OCI-LY1 (cell line): ENCODE measurements around the gene PVR.

Experiments
- H2AFZ ChIP-seq: fragments of 200-600 bp; sonication (generic), shearing (Covaris generic); 2 replicates; pipeline ENCODE4 v1.6.0; 2014; ENCODE audit warnings: antibody characterized with exemption, mild to moderate bottlenecking, low read length
- H3F3A ChIP-seq: fragments of 200-600 bp; sonication (generic), shearing (Covaris generic); 2 replicates; pipeline ENCODE4 v1.6.0; 2014; ENCODE audit warnings: mild to moderate bottlenecking, antibody characterized with exemption, low read length, moderate library complexity; ENCODE audit not compliant: insufficient read depth
- H3K27ac ChIP-seq: fragments of 200-600 bp; sonication (generic); 2 replicates; pipeline ENCODE4 v1.5.1; 2014; ENCODE audit warnings: low read length, mixed run types, mild to moderate bottlenecking, low read depth; ENCODE audit not compliant: poor library complexity, severe bottlenecking
- H3K27me3 ChIP-seq: fragments of 200-600 bp; sonication (generic); 2 replicates; pipeline ENCODE4 v1.6.0; 2014; ENCODE audit warnings: antibody characterized with exemption, mild to moderate bottlenecking, low read length, moderate library complexity; ENCODE audit not compliant: insufficient read depth
- H3K36me3 ChIP-seq: fragments of 200-600 bp; sonication (generic); 2 replicates; pipeline ENCODE4 v1.6.1; 2014; ENCODE audit warnings: mild to moderate bottlenecking, antibody characterized with exemption, low read length, moderate library complexity, mixed read lengths; ENCODE audit not compliant: insufficient read depth
- H3K4me1 ChIP-seq: fragments of 200-600 bp; sonication (generic); 2 replicates; pipeline ENCODE4 v1.5.1; 2014; ENCODE audit warnings: mild to moderate bottlenecking, low read length, moderate library complexity; ENCODE audit not compliant: insufficient read depth, severe bottlenecking
- H3K4me2 ChIP-seq: fragments of 200-600 bp; sonication (generic), shearing (Covaris generic); 2 replicates; pipeline ENCODE4 v1.6.1; 2014; ENCODE audit warnings: low read length
- H3K4me3 ChIP-seq: fragments of 200-600 bp; sonication (generic); 2 replicates; pipeline ENCODE4 v1.5.1; 2014; ENCODE audit warnings: low read length, low read depth, mild to moderate bottlenecking, mixed read lengths; ENCODE audit not compliant: poor library complexity, severe bottlenecking
- H3K79me2 ChIP-seq: fragments of 200-600 bp; shearing (Covaris generic); 2 replicates; pipeline ENCODE4 v1.6.1; 2016; ENCODE audit warnings: mixed run types, low read length, mixed read lengths; ENCODE audit not compliant: insufficient read depth
- H3K9ac ChIP-seq: fragments of 200-600 bp; sonication (generic), shearing (Covaris generic); 2 replicates; pipeline ENCODE4 v1.6.1; 2014; ENCODE audit warnings: mild to moderate bottlenecking, low read length, mixed read lengths
- H3K9me2 ChIP-seq: fragments of 200-600 bp; sonication (generic), shearing (Covaris generic); 2 replicates; pipeline ENCODE4 v1.6.1; 2014; ENCODE audit warnings: low read depth, mild to moderate bottlenecking, low read length, mixed read lengths
- H3K9me3 ChIP-seq: fragments of 200-600 bp; shearing (Covaris generic); 2 replicates; pipeline ENCODE4 v1.6.1; 2014; ENCODE audit warnings: low read length, mixed read lengths
- H4K20me1 ChIP-seq: fragments of 200-600 bp; sonication (generic), shearing (Covaris generic); 2 replicates; pipeline ENCODE4 v1.6.0; 2016; ENCODE audit warnings: mild to moderate bottlenecking, low read length; ENCODE audit not compliant: insufficient read depth
- CTCF ChIP-seq: fragments of 200-600 bp; sonication (generic), shearing (Covaris generic); IDR thresholded peaks from 2 replicates; pipeline ENCODE4 v1.5.1; 2017; ENCODE audit warnings: mild to moderate bottlenecking, antibody characterized with exemption, low read length, moderate library complexity, mixed read lengths
- EZH2 ChIP-seq: fragments of 200-600 bp; sonication (generic), shearing (Covaris generic); IDR thresholded peaks from 2 replicates; pipeline ENCODE4 v1.8.0; 2017; ENCODE audit warnings: borderline replicate concordance, mixed run types, mild to moderate bottlenecking, antibody characterized with exemption, low read length, moderate library complexity, mixed read lengths

Gene PVR

DNA sequence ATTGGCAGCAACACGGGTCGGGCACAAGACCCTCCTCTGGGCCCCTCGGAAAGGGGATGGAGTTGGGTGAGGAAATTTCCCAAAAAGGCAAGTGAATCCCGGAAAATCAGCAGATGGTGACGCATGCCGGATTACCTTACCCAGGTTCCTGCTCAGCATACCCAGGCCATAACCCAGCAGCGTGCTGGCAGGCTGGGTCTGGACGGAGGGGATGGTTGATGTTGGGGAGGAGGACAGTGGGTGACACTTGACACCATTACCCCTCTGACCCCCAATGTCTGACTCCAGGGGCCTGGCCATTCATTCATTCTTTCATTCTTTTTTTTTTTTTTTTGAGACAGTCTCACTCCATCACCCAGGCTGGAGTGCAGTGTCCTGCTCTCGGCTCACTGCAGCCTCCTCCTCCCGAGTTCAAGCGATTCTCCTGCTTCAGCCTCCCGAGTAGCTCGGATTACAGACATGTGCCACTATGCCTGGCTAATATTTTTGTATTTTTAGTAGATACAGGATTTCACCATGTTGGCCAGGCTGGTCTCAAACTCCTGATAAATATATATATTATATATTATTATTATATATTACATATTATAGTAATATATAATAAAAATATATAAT lies 799 bp downstream of the PVR start:
- H3K27me3 ChIP-seq, result no peaks in the 10 kb centered on the region
- H3K79me2 ChIP-seq, result no peaks in the 10 kb centered on the region
- H3K4me1 ChIP-seq, result no peaks in the 10 kb centered on the region
- H3K4me2 ChIP-seq, result no peak overlapping the region
- H3K9me2 ChIP-seq, result no peaks in the 10 kb centered on the region
- H4K20me1 ChIP-seq, result no peaks in the 10 kb centered on the region
- no peak overlapping the region for H2AFZ ChIP-seq
- no peak overlapping the region for H3K4me3 ChIP-seq
- H3F3A ChIP-seq, result no peaks in the 10 kb centered on the region
- H3K9me3 ChIP-seq, result no peaks in the 10 kb centered on the region
- no peak overlapping the region for H3K27ac ChIP-seq
- no peak overlapping the region for H3K9ac ChIP-seq
- TF ChIP-seq EZH2 (no peak), CTCF (no peak)
- H3K36me3 ChIP-seq, result no peaks in the 10 kb centered on the region

- H3K27me3 ChIP-seq, result no peaks in the 10 kb centered on the region
- H3K9ac ChIP-seq, result no peak overlapping the region
- H3K27ac ChIP-seq, result no peak overlapping the region
- H3F3A ChIP-seq, result no peaks in the 10 kb centered on the region
- no peaks in the 10 kb centered on the region for H3K79me2 ChIP-seq
- no peaks in the 10 kb centered on the region for H3K9me3 ChIP-seq
- H3K4me2 ChIP-seq, result no peak overlapping the region
- H3K4me1 ChIP-seq, result no peaks in the 10 kb centered on the region
- TF ChIP-seq EZH2 (no peak), CTCF (no peak)
- H2AFZ ChIP-seq, result no peak overlapping the region
- H4K20me1 ChIP-seq, result no peaks in the 10 kb centered on the region
- no peaks in the 10 kb centered on the region for H3K36me3 ChIP-seq
- H3K4me3 ChIP-seq, result no peak overlapping the region
- H3K9me2 ChIP-seq, result no peaks in the 10 kb centered on the region
Measured at GRCh38 chr19:44645407-44646048, 1.8 kb downstream of the PVR start.

DNA sequence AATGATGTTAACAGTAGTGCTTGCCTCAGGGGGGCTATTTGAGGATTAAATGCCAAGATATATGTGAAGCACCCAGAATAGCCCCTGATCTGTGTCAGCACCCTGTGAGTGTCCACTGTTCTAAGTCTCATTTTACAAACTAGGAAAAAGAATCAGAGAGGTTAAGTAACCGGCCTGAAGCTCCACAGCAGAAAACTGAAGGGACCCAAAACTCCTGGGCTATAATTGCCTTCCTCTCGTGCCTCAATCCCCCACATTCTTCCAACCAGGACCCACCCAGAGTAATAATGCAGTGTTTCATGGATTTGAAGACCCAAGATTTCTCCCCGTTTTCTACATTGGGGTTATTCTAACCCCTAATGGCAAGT lies 2.3 kb downstream of the PVR start:
- Histone ChIP-seq H3K36me3 (no peaks in the 10 kb centered on the region), H2AFZ (no peak overlapping the region), H3F3A (no peaks in the 10 kb centered on the region), H3K4me2 (no peak overlapping the region), H3K27ac (no peak overlapping the region), H3K79me2 (no peaks in the 10 kb centered on the region), H4K20me1 (no peaks in the 10 kb centered on the region), H3K9ac (no peak overlapping the region), H3K9me3 (no peaks in the 10 kb centered on the region), H3K27me3 (no peaks in the 10 kb centered on the region), H3K9me2 (no peaks in the 10 kb centered on the region), H3K4me1 (no peaks in the 10 kb centered on the region), H3K4me3 (no peak overlapping the region)
- TF ChIP-seq EZH2 (no peak), CTCF (no peak)
